ENCODE data around the gene DECR2.

DNA sequence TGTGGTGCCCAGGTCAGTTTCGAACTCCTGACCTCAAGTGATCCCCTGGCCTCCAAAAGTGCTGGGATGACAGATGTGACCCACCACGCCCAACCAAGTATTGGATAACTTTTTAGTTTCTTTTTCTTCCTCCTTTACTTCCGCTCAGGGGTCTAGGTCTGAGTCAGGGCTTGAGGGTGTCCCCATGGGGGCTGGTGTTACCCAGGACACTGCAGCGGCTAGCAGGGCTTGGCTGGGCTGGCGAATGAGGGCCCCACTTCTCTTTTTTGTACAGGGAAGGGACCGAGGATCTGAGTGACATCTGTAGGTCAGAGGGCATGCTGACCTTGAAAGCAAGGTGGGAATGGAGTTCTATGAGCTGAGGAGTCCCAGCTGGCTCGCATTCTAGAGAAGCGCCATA, 48.7 kb downstream of the DECR2 start:
- no peak for TF ChIP-seq POLR2A (IDR thresholded peaks at IDR 0.05)
- TF ChIP-seq, protein P1, sequence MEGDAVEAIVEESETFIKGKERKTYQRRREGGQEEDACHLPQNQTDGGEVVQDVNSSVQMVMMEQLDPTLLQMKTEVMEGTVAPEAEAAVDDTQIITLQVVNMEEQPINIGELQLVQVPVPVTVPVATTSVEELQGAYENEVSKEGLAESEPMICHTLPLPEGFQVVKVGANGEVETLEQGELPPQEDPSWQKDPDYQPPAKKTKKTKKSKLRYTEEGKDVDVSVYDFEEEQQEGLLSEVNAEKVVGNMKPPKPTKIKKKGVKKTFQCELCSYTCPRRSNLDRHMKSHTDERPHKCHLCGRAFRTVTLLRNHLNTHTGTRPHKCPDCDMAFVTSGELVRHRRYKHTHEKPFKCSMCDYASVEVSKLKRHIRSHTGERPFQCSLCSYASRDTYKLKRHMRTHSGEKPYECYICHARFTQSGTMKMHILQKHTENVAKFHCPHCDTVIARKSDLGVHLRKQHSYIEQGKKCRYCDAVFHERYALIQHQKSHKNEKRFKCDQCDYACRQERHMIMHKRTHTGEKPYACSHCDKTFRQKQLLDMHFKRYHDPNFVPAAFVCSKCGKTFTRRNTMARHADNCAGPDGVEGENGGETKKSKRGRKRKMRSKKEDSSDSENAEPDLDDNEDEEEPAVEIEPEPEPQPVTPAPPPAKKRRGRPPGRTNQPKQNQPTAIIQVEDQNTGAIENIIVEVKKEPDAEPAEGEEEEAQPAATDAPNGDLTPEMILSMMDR (IDR thresholded peaks at IDR 0.05) = no peak
- no peak for TF ChIP-seq EP300 (IDR thresholded peaks at IDR 0.05)

Data from stomach (tissue), 4 donors.